HepG2 (cell line): ENCODE data around the gene SNAPIN. TPM values are rescaled to one million over a fixed set of nuclear protein-coding genes. Genes with fewer than 3 reads are reported as not detected.
A peak's percentile ranks its signal among the peaks of the same experiment; 100 is the strongest.

Experiments
- ATAC-seq: fragments of 200-7000 bp; cut with Tn5 transposase; 3 replicates; pipeline ENCODE4 v1.9.1; 2020; ENCODE audit warnings: mild to moderate bottlenecking, moderate library complexity
- BruUV-seq: library from RNA; stranded (reverse); fragments of 400-500 nt; replicated peaks from 2 replicates; lab custom pipeline; 2021; lab: Mats Ljungman, UMichigan
- CTCF ChIA-PET: fragments of 300-600 bp; formaldehyde crosslinking; extraction: SDS; loops from one replicate; lab custom pipeline; 2021; ENCODE audit warnings: low total read pairs, inconsistent platforms, low intra/inter-chr PET ratio; lab: Yijun Ruan, JAX
- POLR2A ChIA-PET: fragments of 350-600 bp; sonication (Branson Sonifier 250); formaldehyde crosslinking; loops from one replicate; lab custom pipeline; 2020; ENCODE audit warnings: antibody characterized with exemption, inconsistent platforms; lab: Yijun Ruan, JAX
- DNase-seq: peaks from one replicate; pipeline ENCODE4 v3.0.0-alpha.2; 2015; ENCODE audit warnings: low spot score
- FAIRE-seq: peaks from 3 replicates; lab custom pipeline; 2011; peaks lifted over from hg19 to GRCh38; lab: Jason Lieb, UNC
- H2AFZ ChIP-seq: one replicate; pipeline ENCODE4 v1.6.1; 2011; ENCODE audit warnings: low read length, inconsistent platforms
- H3K27ac ChIP-seq: fragments of 300-600 bp; 3 replicates; pipeline ENCODE4 v1.8.0; 2011; ENCODE audit warnings: mixed run types, mild to moderate bottlenecking, mixed read lengths, low read length, inconsistent platforms; ENCODE audit not compliant: insufficient read depth; ENCODE audit errors: extremely low read length
- H3K27me3 ChIP-seq, 2 experiments: fragments of 200-600 bp in 1 of 2; 2 replicates in 1 of 2; 3 replicates in 1 of 2; pipeline versions ENCODE4 v1.6.0 to v1.8.0; 2011; ENCODE audit warnings: low read length in 2 of 2, mild to moderate bottlenecking in 2 of 2, moderate library complexity in 2 of 2, inconsistent platforms in 1 of 2; ENCODE audit not compliant: insufficient read depth in 2 of 2, control insufficient read depth in 1 of 2
- H3K36me3 ChIP-seq, 2 experiments: fragments of 200-600 bp in 1 of 2; replicated peaks in 1 of 2; 2 replicates in 1 of 2; 3 replicates in 1 of 2; pipeline versions ENCODE4 v1.5.1 to v1.8.0; 2011; ENCODE audit warnings: low read length in 2 of 2, inconsistent platforms in 1 of 2; ENCODE audit not compliant: insufficient read depth in 2 of 2, control insufficient read depth in 1 of 2
- H3K4me1 ChIP-seq: 2 replicates; pipeline ENCODE4 v1.5.1; 2012; ENCODE audit warnings: low read length, inconsistent platforms; ENCODE audit not compliant: insufficient read depth
- H3K4me2 ChIP-seq: 2 replicates; pipeline ENCODE4 v1.6.0; 2011; ENCODE audit warnings: low read depth, low read length, inconsistent platforms
- H3K4me3 ChIP-seq, 3 experiments: fragments of 200-600 bp in 1 of 3; sonication (generic), shearing (Covaris generic) in 1 of 3; replicated peaks in 1 of 3; 2 replicates each; pipeline ENCODE4 v1.5.1; 2011 to 2016; ENCODE audit warnings: low read length in 3 of 3, inconsistent platforms in 2 of 3, low read depth in 2 of 3, mild to moderate bottlenecking in 2 of 3, control low read depth in 1 of 3, mixed read lengths in 1 of 3; ENCODE audit not compliant: insufficient read depth in 1 of 3
- H3K79me2 ChIP-seq: one replicate; pipeline ENCODE4 v1.6.1; 2011; ENCODE audit warnings: low read length, inconsistent platforms; ENCODE audit not compliant: insufficient read depth
- H3K9ac ChIP-seq: 2 replicates; pipeline ENCODE4 v1.6.0; 2011; ENCODE audit warnings: mild to moderate bottlenecking, low read depth, low read length, inconsistent platforms; ENCODE audit not compliant: insufficient read depth
- H3K9me3 ChIP-seq: 2 replicates; pipeline ENCODE4 v1.5.1; 2012; ENCODE audit warnings: mild to moderate bottlenecking, low read length
- H4K20me1 ChIP-seq: 2 replicates; pipeline ENCODE4 v1.6.0; 2011; ENCODE audit warnings: inconsistent platforms, mild to moderate bottlenecking, low read length, moderate library complexity; ENCODE audit not compliant: insufficient read depth
- AGO2 ChIP-seq: fragments of 200-400 bp; formaldehyde crosslinking; optimal IDR thresholded peaks from 2 replicates; pipeline ENCODE3; 2017; ENCODE audit warnings: mild to moderate bottlenecking, low read depth, low read length, moderate library complexity
- HDAC1 ChIP-seq: sonication (generic); formaldehyde crosslinking; IDR thresholded peaks from 2 replicates; pipeline ENCODE4 v1.5.1; 2020; ENCODE audit warnings: mild to moderate bottlenecking, missing genetic modification reagents
- HNRNPL ChIP-seq: fragments of 200-400 bp; formaldehyde crosslinking; IDR thresholded peaks from 2 replicates; pipeline ENCODE4 v1.6.1; 2017; ENCODE audit warnings: mild to moderate bottlenecking, low read depth, low read length
- KAT8 ChIP-seq: IDR thresholded peaks from 2 replicates; pipeline ENCODE4 v1.6.1; 2016; ENCODE audit warnings: missing genetic modification reagents, missing compliant biosample characterization
- NRL ChIP-seq: sonication (generic); formaldehyde crosslinking; IDR thresholded peaks from 2 replicates; pipeline ENCODE4 v1.5.0; 2020; ENCODE audit warnings: missing genetic modification reagents, mild to moderate bottlenecking, moderate library complexity, borderline replicate concordance
- PHF21A ChIP-seq: sonication (generic); formaldehyde crosslinking; IDR thresholded peaks from 2 replicates; pipeline ENCODE4 v1.5.0; 2020; ENCODE audit warnings: mild to moderate bottlenecking, missing genetic modification reagents
- RBFOX2 ChIP-seq: fragments of 200-400 bp; formaldehyde crosslinking; IDR thresholded peaks from 2 replicates; pipeline ENCODE4 v1.6.1; 2017; ENCODE audit warnings: low read depth, mild to moderate bottlenecking, low read length
- REL ChIP-seq: sonication (generic); formaldehyde crosslinking; conservative IDR thresholded peaks from 2 replicates; pipeline ENCODE4 v1.8.0; 2022; ENCODE audit warnings: mild to moderate bottlenecking, missing genetic modification reagents, moderate library complexity
- RXRA ChIP-seq: sonication (generic); formaldehyde crosslinking; IDR thresholded peaks from 2 replicates; pipeline ENCODE4 v1.5.1; 2020; ENCODE audit warnings: missing genetic modification reagents
- ZBTB46 ChIP-seq: sonication (generic); formaldehyde crosslinking; IDR thresholded peaks from 2 replicates; pipeline ENCODE4 v1.4.0; 2020; ENCODE audit warnings: mild to moderate bottlenecking, missing genetic modification reagents, borderline replicate concordance
- ZFP91 ChIP-seq: sonication (generic); formaldehyde crosslinking; IDR thresholded peaks from 2 replicates; pipeline ENCODE4 v1.9.0; 2022; ENCODE audit warnings: missing genetic modification reagents, mild to moderate bottlenecking, borderline replicate concordance
- ZNF598 ChIP-seq: sonication (generic); formaldehyde crosslinking; IDR thresholded peaks from 2 replicates; pipeline ENCODE4 v1.5.1; 2020; ENCODE audit warnings: mild to moderate bottlenecking, missing genetic modification reagents, borderline replicate concordance
- WGBS: methylation state at CpG from one replicate; pipeline ENCODE4 v1.1.6; 2017; ENCODE audit warnings: low lambda C conversion rate; 5-methylcytosine and 5-hydroxymethylcytosine counted together
- in situ Hi-C: cut with HindIII; loops from 2 replicates; pipeline ENCODE4 v1.10.0; 2017; ENCODE audit warnings: low pct_unique_long_range_greater_than_20kb; ENCODE audit not compliant: extremely low pct_ligation_motif_present
- intact Hi-C: fragments of 100-400 bp; cut with micrococcal nuclease; formaldehyde crosslinking; loops from one replicate; pipeline ENCODE4 v1.10.0; 2022; ENCODE audit not compliant: unreplicated experiment
- polyA plus RNA-seq, 8 experiments: library from polyadenylated mRNA; depleted of rRNA in 3 of 8; stranded (reverse) in 7 of 8; unstranded in 1 of 8; fragments of >200 nt; fragmentation: Illumina TruSeq in 4 of 8; extraction: Trizol in 4 of 8; gene quantifications; 2 replicates each; pipeline versions ENCODE4 v1.2.1 to v1.2.3, GENCODE V29; 2011 to 2016; ENCODE audit warnings: low read depth in 4 of 8, missing spikeins in 1 of 8, mixed read lengths in 1 of 8; ENCODE audit not compliant: insufficient read depth in 1 of 8
- total RNA-seq, 5 experiments: library from RNA; depleted of rRNA; stranded (reverse); fragments of >200 nt; fragmentation: Illumina TruSeq; extraction: Trizol; gene quantifications; 2 replicates each; pipeline ENCODE4 v1.2.3, GENCODE V29; 2016; ENCODE audit warnings: low read depth in 1 of 5
- TF ChIP-seq, protein P1 (sequence below): sonication (generic); formaldehyde crosslinking; IDR thresholded peaks from 2 replicates; pipeline ENCODE4 v1.5.0; 2020; ENCODE audit warnings: mild to moderate bottlenecking, missing genetic modification reagents
- TF ChIP-seq, protein P2 (sequence below): sonication (generic); formaldehyde crosslinking; IDR thresholded peaks from 2 replicates; pipeline ENCODE4 v1.5.0; 2020; ENCODE audit warnings: missing genetic modification reagents, mild to moderate bottlenecking, borderline replicate concordance

Gene SNAPIN
- total and polyA plus RNA-seq, 2 of the 13 experiments (the other 11 are each of a cell fraction or from before 2014, with no cell fraction given) = 23.9 to 25.7 TPM

DNA sequence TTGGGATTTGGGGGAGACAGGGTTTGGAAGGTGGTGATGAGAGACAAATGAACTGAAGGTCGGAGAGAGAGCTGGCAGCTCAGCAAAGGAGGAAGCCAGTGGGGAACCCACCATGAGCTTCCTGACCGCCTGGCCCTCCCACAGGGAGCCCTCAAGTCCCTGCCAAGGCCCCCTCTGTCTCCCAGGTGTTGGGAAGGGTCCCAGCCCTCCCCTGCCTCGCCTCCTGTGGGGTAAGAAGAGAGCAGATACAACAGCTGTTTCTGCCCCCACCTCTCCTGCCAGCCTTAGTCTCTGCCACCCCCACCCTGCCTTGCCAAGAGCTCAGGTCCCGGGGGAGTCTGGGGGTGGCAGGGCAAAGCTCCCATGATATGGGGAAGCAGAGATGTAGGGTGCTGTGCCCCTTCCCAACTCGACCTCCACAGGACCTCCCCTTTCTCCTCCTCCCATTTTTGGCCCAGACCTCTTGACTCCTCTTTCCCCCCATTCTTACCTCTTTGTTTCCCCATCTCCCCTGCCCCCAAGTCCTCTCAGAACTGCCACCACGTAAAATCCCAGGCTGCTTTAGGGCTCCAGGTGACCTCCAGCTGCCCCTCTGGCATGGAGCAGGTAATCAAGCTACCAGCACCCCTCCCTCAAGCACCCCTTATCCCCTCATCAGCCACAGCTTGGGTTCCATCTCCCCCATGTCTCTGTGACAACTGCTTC lies 29.7 kb upstream of the SNAPIN start:
- Histone ChIP-seq H4K20me1 (no peaks in the 10 kb centered on the region), H3K4me1 (peaks cover 71% of the 10 kb centered on the region), H3K4me2 (peak overlapping the region; percentile 91), H3K9me3 (no peaks in the 10 kb centered on the region), H3K27ac (peak overlapping the region; percentile 87), H3K79me2 (peaks cover 34% of the 10 kb centered on the region), H2AFZ (no peak overlapping the region), H3K27me3 (no peaks in the 10 kb centered on the region), H3K9ac (peak overlapping the region; percentile 78), H3K4me3 (peak overlapping the region; percentile 55 to 84 (median 72)), H3K36me3 (peaks cover 0 to 2% of the 10 kb centered on the region in 2 experiments; a peak in 2 of 5 replicates)
- CTCF ChIA-PET = interaction anchor here (2.0 kb wide), 2 partner anchors 56 to 118 kb away, joined by 7 to 18 read pairs; no protein-coding TSS in a partner anchor
- POLR2A ChIA-PET = interaction anchor here (0.7 to 15.2 kb wide), 13 partner anchors 9 to 147 kb away, joined by 3 to 390 read pairs (median 6); partner anchors contain the start of genes INTS3, S100A14, S100A16 and SLC27A3
- 0% methylated on average over 5 of the region's 6 CpGs for WGBS
- TSS peak; percentile 54 for BruUV-seq
- no peak for FAIRE-seq
- ATAC-seq = peak; percentile 3
- intact Hi-C loops = loop anchor here (5.0 kb wide), 1 partner anchor 116 kb away; no protein-coding TSS in a partner anchor
- in situ Hi-C loops = loop anchor here (5.0 kb wide), 2 partner anchors 56 to 121 kb away; no protein-coding TSS in a partner anchor
- DNase-seq = no peak
- TF ChIP-seq NRL (CRISPR knock-in tag) (0 out of 2 replicates have a peak, but pooled peaks have one; percentile 7), HNRNPL (0 out of 2 replicates have a peak, but pooled peaks have one; percentile 46), HDAC1 (CRISPR knock-in tag) (0 out of 2 replicates have a peak, but pooled peaks have one; percentile 8), RXRA (CRISPR knock-in tag) (no peak), REL (CRISPR knock-in tag) (0 out of 2 replicates have a peak, but pooled peaks have one; percentile 69), ZFP91 (0 out of 2 replicates have a peak, but pooled peaks have one; percentile 18), ZNF598 (CRISPR knock-in tag) (no peak), KAT8 (CRISPR knock-in tag) (0 out of 2 replicates have a peak, but pooled peaks have one; percentile 10), AGO2 (peak; percentile 40), ZBTB46 (no peak), RBFOX2 (peak; percentile 52; the same call in 1 of the 2 replicates), PHF21A (CRISPR knock-in tag) (0 out of 2 replicates have a peak, but pooled peaks have one; percentile 33)
- TF ChIP-seq, protein P1, sequence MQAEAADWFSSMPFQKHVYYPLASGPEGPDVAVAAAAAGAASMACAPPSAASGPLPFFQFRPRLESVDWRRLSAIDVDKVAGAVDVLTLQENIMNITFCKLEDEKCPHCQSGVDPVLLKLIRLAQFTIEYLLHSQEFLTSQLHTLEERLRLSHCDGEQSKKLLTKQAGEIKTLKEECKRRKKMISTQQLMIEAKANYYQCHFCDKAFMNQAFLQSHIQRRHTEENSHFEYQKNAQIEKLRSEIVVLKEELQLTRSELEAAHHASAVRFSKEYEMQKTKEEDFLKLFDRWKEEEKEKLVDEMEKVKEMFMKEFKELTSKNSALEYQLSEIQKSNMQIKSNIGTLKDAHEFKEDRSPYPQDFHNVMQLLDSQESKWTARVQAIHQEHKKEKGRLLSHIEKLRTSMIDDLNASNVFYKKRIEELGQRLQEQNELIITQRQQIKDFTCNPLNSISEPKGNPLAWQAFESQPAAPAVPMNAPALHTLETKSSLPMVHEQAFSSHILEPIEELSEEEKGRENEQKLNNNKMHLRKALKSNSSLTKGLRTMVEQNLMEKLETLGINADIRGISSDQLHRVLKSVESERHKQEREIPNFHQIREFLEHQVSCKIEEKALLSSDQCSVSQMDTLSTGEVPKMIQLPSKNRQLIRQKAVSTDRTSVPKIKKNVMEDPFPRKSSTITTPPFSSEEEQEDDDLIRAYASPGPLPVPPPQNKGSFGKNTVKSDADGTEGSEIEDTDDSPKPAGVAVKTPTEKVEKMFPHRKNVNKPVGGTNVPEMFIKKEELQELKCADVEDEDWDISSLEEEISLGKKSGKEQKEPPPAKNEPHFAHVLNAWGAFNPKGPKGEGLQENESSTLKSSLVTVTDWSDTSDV = 0 out of 2 replicates have a peak, but pooled peaks have one; percentile 67
- TF ChIP-seq, protein P2, sequence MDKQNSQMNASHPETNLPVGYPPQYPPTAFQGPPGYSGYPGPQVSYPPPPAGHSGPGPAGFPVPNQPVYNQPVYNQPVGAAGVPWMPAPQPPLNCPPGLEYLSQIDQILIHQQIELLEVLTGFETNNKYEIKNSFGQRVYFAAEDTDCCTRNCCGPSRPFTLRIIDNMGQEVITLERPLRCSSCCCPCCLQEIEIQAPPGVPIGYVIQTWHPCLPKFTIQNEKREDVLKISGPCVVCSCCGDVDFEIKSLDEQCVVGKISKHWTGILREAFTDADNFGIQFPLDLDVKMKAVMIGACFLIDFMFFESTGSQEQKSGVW (CRISPR knock-in tag) = no peak
